Activated naive CD4-positive, alpha-beta T cell treated with anti-CD3 and anti-CD28 coated beads for 36 hours (primary cell): ENCODE data around the gene AP1S1. TPM values are rescaled to one million over a fixed set of nuclear protein-coding genes. Genes with fewer than 3 reads are reported as not detected.
A peak's percentile ranks its signal among the peaks of the same experiment; 100 is the strongest.

Experiments used
- CTCF ChIA-PET: fragments of 350-600 bp; sonication (Branson Sonifier 250); formaldehyde crosslinking; loops from one replicate; lab custom pipeline; 2021; ENCODE audit warnings: antibody characterized with exemption; lab: Charles Lee
- DNase-seq: peaks from one replicate; pipeline ENCODE4 v3.0.0-alpha.2; 2020
- H3K27ac Mint-ChIP-seq: one replicate; pipeline ENCODE4 v1.8.0; 2021; ENCODE audit warnings: mild to moderate bottlenecking, mixed read lengths
- H3K27me3 Mint-ChIP-seq: one replicate; pipeline ENCODE4 v1.8.0; 2021; ENCODE audit warnings: low read depth, mixed read lengths
- H3K36me3 Mint-ChIP-seq: one replicate; pipeline ENCODE4 v1.8.0; 2021; ENCODE audit warnings: low read depth, mixed read lengths
- H3K4me1 Mint-ChIP-seq: one replicate; pipeline ENCODE4 v1.8.0; 2021; ENCODE audit warnings: low read depth, mixed read lengths
- H3K4me3 Mint-ChIP-seq: one replicate; pipeline ENCODE4 v1.8.0; 2021; ENCODE audit warnings: mild to moderate bottlenecking, moderate library complexity, mixed read lengths
- H3K9me3 Mint-ChIP-seq: one replicate; pipeline ENCODE4 v1.8.0; 2021; ENCODE audit warnings: mixed read lengths
- intact Hi-C: fragments of 100-400 bp; cut with micrococcal nuclease; formaldehyde crosslinking; loops from one replicate; pipeline ENCODE4 v1.15.1; 2023
- total RNA-seq, 2 experiments: library from RNA; stranded (reverse); gene quantifications; one replicate each; pipeline ENCODE4 v1.2.3, GENCODE V29; 2021

Gene AP1S1
- total RNA-seq, 2 experiments from 2014 or later: 40.6 to 43.5 TPM

GRCh38 chr7:101169110-101169837 is 15.0 kb downstream of the AP1S1 start:
- H3K4me1 Mint-ChIP-seq: peaks cover 81% of the 10 kb centered on the region
- H3K27me3 Mint-ChIP-seq: peaks cover 78% of the 10 kb centered on the region
- H3K36me3 Mint-ChIP-seq: no peaks in the 10 kb centered on the region
- peak; percentile 18 for DNase-seq
- CTCF ChIA-PET: interaction anchor here (0.6 to 2.0 kb wide), 9 partner anchors 18 to 64 kb away, joined by 3 to 17 read pairs (median 4); no protein-coding TSS in a partner anchor
- no peak overlapping the region for H3K4me3 Mint-ChIP-seq
- H3K27ac Mint-ChIP-seq: no peak overlapping the region
- intact Hi-C loops: loop anchor here (1.0 to 10.0 kb wide), 3 partner anchors 23 to 274 kb away; partner anchors contain the start of gene ACHE
- no peaks in the 10 kb centered on the region for H3K9me3 Mint-ChIP-seq

- DNase-seq: peak; percentile 84
- H3K4me1 Mint-ChIP-seq: peaks cover 79% of the 10 kb centered on the region
- H3K4me3 Mint-ChIP-seq: no peak overlapping the region
- no peaks in the 10 kb centered on the region for H3K36me3 Mint-ChIP-seq
- H3K27me3 Mint-ChIP-seq: peaks cover 79% of the 10 kb centered on the region
- intact Hi-C loops: loop anchor here (1.0 to 10.0 kb wide), 5 partner anchors 22 to 275 kb away; partner anchors contain the start of gene ACHE
- no peaks in the 10 kb centered on the region for H3K9me3 Mint-ChIP-seq
- CTCF ChIA-PET: interaction anchor here (0.6 to 2.8 kb wide), 12 partner anchors 16 to 1247 kb away, joined by 3 to 16 read pairs (median 4); partner anchors contain the start of gene AP1S1
- no peak overlapping the region for H3K27ac Mint-ChIP-seq
Observed at GRCh38 chr7:101169838-101170551, 15.7 kb downstream of the AP1S1 start.

GRCh38 chr7:101170617-101171441 is 16.6 kb downstream of the AP1S1 start:
- H3K4me3 Mint-ChIP-seq: no peak overlapping the region
- H3K36me3 Mint-ChIP-seq: no peaks in the 10 kb centered on the region
- DNase-seq: no peak
- intact Hi-C loops: loop anchor here (2.0 to 10.0 kb wide), 2 partner anchors 32 to 114 kb away; no protein-coding TSS in a partner anchor
- no peak overlapping the region for H3K27ac Mint-ChIP-seq
- CTCF ChIA-PET: interaction anchor here (0.5 to 2.8 kb wide), 13 partner anchors 16 to 1246 kb away, joined by 3 to 16 read pairs (median 4); partner anchors contain the start of gene AP1S1
- H3K27me3 Mint-ChIP-seq: peaks cover 79% of the 10 kb centered on the region
- H3K4me1 Mint-ChIP-seq: peaks cover 72% of the 10 kb centered on the region
- H3K9me3 Mint-ChIP-seq: no peaks in the 10 kb centered on the region

- Mint-ChIP-seq H3K36me3 (no peaks in the 10 kb centered on the region), H3K4me3 (no peak overlapping the region), H3K27me3 (peaks cover 78% of the 10 kb centered on the region), H3K4me1 (peaks cover 66% of the 10 kb centered on the region), H3K9me3 (no peaks in the 10 kb centered on the region), H3K27ac (no peak overlapping the region)
- no peak for DNase-seq
- CTCF ChIA-PET: interaction anchor here (0.6 to 2.8 kb wide), 7 partner anchors 23 to 130 kb away, joined by 3 to 16 read pairs (median 4); no protein-coding TSS in a partner anchor
- intact Hi-C loops: loop anchor here (2.0 to 10.0 kb wide), 2 partner anchors 33 to 113 kb away; no protein-coding TSS in a partner anchor
Observed at GRCh38 chr7:101171442-101171837, 17.2 kb downstream of the AP1S1 start.

DNA sequence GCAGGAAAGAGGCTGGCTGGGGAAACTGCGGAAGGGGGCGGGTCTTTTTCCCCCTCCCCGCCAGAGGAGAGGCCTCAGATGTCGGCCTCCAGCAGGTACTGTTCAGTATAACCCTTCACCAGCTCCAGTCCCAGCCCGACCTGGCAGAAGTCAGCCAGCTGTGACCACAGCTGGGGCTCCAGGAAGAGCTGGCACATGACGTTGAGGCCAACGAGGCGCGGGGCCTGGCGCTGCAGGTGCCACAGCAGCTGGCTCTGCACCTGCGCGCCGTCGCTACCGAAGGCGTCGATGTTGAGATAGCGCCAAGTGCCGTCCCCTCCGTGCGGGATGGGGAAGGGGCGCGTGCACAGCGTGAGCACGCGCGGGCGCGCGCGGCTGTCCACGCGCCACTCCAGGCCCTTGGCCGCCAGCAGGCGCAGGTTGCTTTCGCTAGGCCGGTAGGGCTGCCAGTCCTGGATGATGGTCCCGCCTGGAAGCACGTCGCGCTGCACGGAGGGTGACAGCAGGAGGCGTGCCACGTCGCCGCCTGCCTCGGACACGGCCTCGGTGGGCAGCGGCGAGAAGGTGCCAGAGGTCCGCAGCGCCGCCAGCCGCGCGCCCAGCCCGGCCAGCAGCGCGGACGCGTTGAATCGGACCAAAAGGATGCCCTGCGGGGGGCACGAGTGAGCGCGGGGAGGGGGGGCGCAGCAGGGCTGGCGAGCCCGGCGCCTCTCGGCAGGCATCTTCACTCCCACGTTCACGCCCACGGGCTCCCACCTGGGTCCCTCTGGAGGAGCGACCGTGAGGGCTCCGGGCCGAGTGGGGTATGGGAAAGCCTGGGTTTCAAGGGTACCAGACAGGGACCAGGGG is 18.0 kb downstream of the AP1S1 start:
- no peaks in the 10 kb centered on the region for H3K9me3 Mint-ChIP-seq
- peak overlapping the region; percentile 20 for H3K4me3 Mint-ChIP-seq
- H3K4me1 Mint-ChIP-seq: peaks cover 60% of the 10 kb centered on the region
- CTCF ChIA-PET: interaction anchor here (0.6 to 5.7 kb wide), 5 partner anchors 20 to 129 kb away, joined by 3 to 33 read pairs (median 4); partner anchors contain the start of gene FIS1
- H3K27me3 Mint-ChIP-seq: peaks cover 79% of the 10 kb centered on the region
- no peaks in the 10 kb centered on the region for H3K36me3 Mint-ChIP-seq
- no peak overlapping the region for H3K27ac Mint-ChIP-seq
- intact Hi-C loops: loop anchor here (10.0 kb wide), 1 partner anchor 113 kb away; no protein-coding TSS in a partner anchor
- DNase-seq: peak; percentile 60

- CTCF ChIA-PET: interaction anchor here (0.5 to 5.7 kb wide), 6 partner anchors 15 to 110 kb away, joined by 3 to 33 read pairs (median 5); partner anchors contain the start of gene FIS1
Observed at GRCh38 chr7:101172854-101173751, 18.8 kb downstream of the AP1S1 start.

DNA sequence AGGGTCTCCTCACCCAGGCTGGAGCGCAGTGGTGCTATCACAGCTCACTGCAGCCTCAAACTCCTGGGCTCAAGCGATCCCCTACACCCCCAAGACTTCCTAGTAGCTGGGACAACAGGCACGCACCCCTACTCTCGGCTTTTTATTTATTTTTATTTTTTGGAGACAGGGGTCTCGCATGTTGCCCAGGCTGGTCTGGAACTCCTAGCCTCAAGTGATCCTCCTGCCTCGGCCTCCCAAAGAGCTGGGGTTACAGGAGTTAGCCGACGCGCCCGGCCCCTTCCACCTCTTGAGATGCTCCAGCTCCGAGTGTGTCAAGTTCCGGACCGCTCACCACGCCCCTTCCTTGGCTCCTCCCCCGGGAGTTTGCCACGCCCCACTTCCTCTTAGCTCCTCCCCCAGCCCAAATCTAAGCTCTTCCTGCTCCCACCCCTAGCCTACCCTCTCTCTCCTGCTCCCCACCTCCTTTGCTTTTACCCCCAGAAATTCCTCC is 19.5 kb downstream of the AP1S1 start:
- H3K27ac Mint-ChIP-seq: no peak overlapping the region
- CTCF ChIA-PET: interaction anchor here (0.5 to 5.7 kb wide), 9 partner anchors 14 to 109 kb away, joined by 3 to 33 read pairs (median 4); partner anchors contain the start of gene FIS1
- peak overlapping the region; percentile 52 for H3K4me3 Mint-ChIP-seq
- no peaks in the 10 kb centered on the region for H3K9me3 Mint-ChIP-seq
- peak; percentile 84 for DNase-seq
- peaks cover 80% of the 10 kb centered on the region for H3K27me3 Mint-ChIP-seq
- no peaks in the 10 kb centered on the region for H3K36me3 Mint-ChIP-seq
- H3K4me1 Mint-ChIP-seq: peaks cover 49% of the 10 kb centered on the region
- intact Hi-C loops: loop anchor here (1.0 to 10.0 kb wide), 2 partner anchors 8 to 111 kb away; partner anchors contain the start of gene VGF

More at GRCh38 chr7:101172854-101173751, 18.8 kb downstream of the AP1S1 start:
- peak; percentile 57 for DNase-seq
- Mint-ChIP-seq H3K27me3 (peaks cover 81% of the 10 kb centered on the region), H3K4me1 (peaks cover 53% of the 10 kb centered on the region), H3K9me3 (no peaks in the 10 kb centered on the region), H3K36me3 (no peaks in the 10 kb centered on the region), H3K4me3 (peak overlapping the region; percentile 42), H3K27ac (no peak overlapping the region)
- intact Hi-C loops: loop anchor here (10.0 kb wide), 1 partner anchor 112 kb away; no protein-coding TSS in a partner anchor

DNA sequence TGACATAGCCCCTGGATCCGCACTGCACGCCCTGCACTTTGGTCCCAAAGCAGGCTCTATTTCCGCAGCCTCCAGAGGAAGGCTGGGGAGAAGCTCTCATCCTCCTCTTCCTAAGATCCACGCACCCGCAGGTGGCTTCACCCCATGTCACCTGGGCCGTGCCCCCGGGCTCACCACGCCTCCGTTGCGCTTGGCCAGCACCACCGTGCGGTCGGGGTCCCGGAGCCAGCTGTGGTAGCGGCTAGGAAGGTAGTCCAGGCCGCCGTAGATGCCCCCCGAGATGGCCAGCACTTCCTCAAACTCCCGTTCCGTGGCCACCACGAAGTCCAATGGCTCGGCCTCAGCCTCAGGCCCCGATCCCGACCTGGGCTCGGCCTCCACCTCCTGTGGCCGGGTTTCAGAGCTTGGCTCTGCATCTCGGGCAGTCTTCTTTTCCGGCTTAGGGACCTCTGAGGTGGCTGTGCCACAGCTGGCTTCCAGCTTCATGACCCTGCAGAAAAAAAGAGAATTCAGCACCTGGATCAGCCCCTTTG is 20.1 kb downstream of the AP1S1 start:
- peak; percentile 15 for DNase-seq
- intact Hi-C loops: loop anchor here (1.0 to 10.0 kb wide), 2 partner anchors 9 to 110 kb away; partner anchors contain the start of gene VGF
- CTCF ChIA-PET: interaction anchor here (0.6 to 5.7 kb wide), 10 partner anchors 18 to 458 kb away, joined by 3 to 33 read pairs (median 4); partner anchors contain the start of gene SERPINE1
- Mint-ChIP-seq H3K27me3 (peaks cover 80% of the 10 kb centered on the region), H3K27ac (no peak overlapping the region), H3K9me3 (no peaks in the 10 kb centered on the region), H3K4me3 (peak overlapping the region; percentile 8), H3K36me3 (no peaks in the 10 kb centered on the region), H3K4me1 (peaks cover 48% of the 10 kb centered on the region)

DNA sequence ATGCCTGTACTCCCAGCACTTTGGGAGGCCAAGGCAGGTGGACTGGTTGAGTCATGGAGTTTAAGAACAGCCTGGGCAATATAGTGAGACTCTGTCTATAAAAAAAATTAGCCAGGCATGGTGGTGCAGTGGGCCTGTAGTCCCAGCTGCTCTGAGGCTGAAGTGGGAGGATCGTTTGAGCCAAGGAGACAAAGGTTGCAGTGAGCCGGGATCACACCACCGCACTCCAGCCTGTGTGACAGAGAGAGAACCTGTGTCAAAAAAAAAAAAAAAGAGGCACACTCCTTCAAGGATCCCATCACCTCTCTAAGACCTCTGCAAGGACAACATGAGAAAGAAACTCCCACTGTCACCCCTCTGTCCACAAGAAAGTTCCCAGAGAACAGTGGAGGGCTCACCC is 21.4 kb downstream of the AP1S1 start:
- no peak overlapping the region for H3K27ac Mint-ChIP-seq
- H3K4me3 Mint-ChIP-seq: no peak overlapping the region
- peaks cover 41% of the 10 kb centered on the region for H3K4me1 Mint-ChIP-seq

More for the DNA sequence above, 21.4 kb downstream of the AP1S1 start:
- CTCF ChIA-PET: interaction anchor here (0.6 to 5.7 kb wide), 5 partner anchors 17 to 536 kb away, joined by 3 to 33 read pairs (median 3); no protein-coding TSS in a partner anchor
- Mint-ChIP-seq H3K9me3 (no peaks in the 10 kb centered on the region), H3K36me3 (no peaks in the 10 kb centered on the region), H3K27me3 (peaks cover 73% of the 10 kb centered on the region)
- no peak for DNase-seq
- intact Hi-C loops: loop anchor here (10.0 kb wide), 1 partner anchor 109 kb away; no protein-coding TSS in a partner anchor
